ENCODE measurements around the gene FAM111B. TPM values are rescaled to one million over a fixed set of nuclear protein-coding genes. Genes with fewer than 3 reads are reported as not detected.

Gene FAM111B
- total RNA-seq, 1 donor from 2014 or later, result 13.1 TPM

DNA sequence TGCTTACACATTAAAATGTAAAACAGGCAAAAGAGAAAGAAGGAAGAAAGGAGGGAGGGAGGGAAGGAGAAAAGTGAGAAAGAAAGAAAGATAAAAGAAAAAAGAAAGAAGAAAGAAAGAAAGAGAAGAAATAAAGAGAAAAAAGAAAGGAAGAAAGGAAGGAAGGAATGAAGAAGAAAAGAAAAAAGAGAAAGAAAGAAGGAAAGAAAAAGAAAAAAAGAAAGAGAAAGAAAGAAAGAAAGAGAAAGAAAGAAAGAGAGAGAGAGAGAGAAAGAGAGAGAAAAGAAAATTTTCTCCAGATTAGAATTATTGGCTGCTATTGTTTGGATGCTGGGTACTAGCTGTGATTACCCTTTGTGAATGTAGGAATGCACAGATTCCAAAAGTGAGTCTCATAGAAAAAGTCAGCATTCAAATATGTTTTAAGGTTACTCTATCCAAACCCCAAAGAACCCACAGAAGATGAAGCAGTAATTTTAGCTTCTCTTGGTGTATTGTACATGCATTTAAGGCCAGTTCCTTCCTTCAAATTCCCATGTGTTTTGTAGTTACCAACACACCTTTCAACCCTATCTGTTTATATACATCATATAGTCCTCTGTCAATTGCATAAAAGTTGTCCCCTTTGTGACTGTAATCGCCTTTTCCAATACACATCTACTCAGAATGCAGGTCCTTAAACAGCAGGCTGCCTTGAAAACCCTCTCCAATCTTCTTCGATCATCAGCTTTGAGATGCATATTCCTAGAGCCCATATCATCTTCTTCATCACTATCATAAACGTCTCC is 34.8 kb downstream of the FAM111B start:
- peaks cover 24% of the 10 kb centered on the region for H3K27me3 ChIP-seq
- Mint-ChIP-seq H3K4me3 (peak overlapping the region; percentile 96), H3K36me3 (peaks cover 5% of the 10 kb centered on the region), H3K27me3 (ENCODE audit: insufficient read depth, low read depth) (peaks cover 5% of the 10 kb centered on the region), H3K4me1 (peaks cover 41% of the 10 kb centered on the region), H3K27ac (no peak overlapping the region), H3K9me3 (no peaks in the 10 kb centered on the region)
- H4K20me1 ChIP-seq (ENCODE audit: low read depth), result no peaks in the 10 kb centered on the region
- TF ChIP-seq, protein P1, sequence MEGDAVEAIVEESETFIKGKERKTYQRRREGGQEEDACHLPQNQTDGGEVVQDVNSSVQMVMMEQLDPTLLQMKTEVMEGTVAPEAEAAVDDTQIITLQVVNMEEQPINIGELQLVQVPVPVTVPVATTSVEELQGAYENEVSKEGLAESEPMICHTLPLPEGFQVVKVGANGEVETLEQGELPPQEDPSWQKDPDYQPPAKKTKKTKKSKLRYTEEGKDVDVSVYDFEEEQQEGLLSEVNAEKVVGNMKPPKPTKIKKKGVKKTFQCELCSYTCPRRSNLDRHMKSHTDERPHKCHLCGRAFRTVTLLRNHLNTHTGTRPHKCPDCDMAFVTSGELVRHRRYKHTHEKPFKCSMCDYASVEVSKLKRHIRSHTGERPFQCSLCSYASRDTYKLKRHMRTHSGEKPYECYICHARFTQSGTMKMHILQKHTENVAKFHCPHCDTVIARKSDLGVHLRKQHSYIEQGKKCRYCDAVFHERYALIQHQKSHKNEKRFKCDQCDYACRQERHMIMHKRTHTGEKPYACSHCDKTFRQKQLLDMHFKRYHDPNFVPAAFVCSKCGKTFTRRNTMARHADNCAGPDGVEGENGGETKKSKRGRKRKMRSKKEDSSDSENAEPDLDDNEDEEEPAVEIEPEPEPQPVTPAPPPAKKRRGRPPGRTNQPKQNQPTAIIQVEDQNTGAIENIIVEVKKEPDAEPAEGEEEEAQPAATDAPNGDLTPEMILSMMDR (IDR thresholded peaks at IDR 0.05), result no peak
- TF ChIP-seq EZH2 (IDR thresholded peaks at IDR 0.05) (no peak), EZH2phosphoT487 (IDR thresholded peaks at IDR 0.05) (no peak)
- no peak overlapping the region for H3K27ac ChIP-seq
- no peaks in the 10 kb centered on the region for H3K36me3 ChIP-seq
- no peaks in the 10 kb centered on the region for H3K9me3 ChIP-seq (ENCODE audit: low read depth)
- no peaks in the 10 kb centered on the region for H3K79me2 ChIP-seq (ENCODE audit: low read depth)
- H2AFZ ChIP-seq (replicated peaks), result peak overlapping the region; percentile 85
- H3K4me2 ChIP-seq, result peak overlapping the region; percentile 72
- no peak for DNase-seq (ENCODE audit: low spot score)
- no peak overlapping the region for H3K9ac ChIP-seq
- peaks cover 15% of the 10 kb centered on the region for H3K4me1 ChIP-seq
- peak overlapping the region; percentile 53 for H3K4me3 ChIP-seq
- H3F3A ChIP-seq (ENCODE audit: low read depth), result peaks cover 27% of the 10 kb centered on the region

DNA sequence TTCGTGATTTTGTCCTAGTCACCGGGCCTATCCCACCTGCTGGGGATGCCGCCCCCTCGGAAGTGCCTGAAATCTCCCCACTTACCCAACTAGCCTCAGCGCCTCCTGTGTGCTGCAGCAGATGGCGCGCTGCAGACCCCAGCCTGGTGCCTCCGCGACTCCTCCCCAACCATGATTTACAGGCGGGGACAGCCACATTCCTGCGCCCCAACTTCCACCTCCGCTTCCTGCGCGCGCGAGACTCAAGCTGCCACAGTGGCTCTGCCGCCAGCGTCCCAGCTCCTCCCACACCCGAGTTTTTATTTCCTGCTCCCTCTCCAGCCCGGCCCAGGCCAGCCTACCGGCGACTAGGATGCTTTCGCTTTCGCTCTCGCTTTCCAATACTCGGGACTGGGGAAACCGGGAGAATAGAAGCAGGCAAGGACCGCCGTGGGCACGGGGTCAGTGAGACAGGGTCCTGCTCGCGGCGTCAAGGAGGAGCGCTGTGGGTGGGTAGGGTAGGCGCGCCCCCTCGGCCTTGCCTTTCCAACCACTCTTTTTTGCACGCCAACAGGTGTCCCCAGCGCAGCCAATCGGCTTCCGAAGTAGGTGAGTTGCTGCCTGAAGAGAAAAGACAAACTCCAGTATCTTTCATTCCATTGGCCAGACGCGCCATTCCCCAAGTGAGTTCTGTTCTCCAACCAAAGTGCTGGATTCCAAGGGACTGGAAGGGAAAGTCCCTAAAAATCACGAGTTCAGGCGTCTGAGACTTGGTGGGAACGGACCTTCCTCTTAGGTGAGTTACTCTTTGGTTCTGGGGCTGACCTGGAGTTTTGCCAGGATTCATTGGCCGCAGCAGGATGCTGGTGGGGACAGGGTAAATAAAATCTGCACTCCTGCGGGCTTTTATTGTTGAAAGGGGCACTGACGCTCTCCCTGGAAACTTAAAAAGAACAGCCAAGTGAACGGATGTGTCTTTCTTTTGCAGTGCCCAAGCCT is 35.8 kb downstream of the FAM111B start, which contains the start of gene FAM111A:
Gene FAM111A (plus strand): TSS at position 327 of the 978 bp plus-strand sequence. CDS start 6,017 bp downstream, outside the sequence.
- no peaks in the 10 kb centered on the region for H3K36me3 ChIP-seq
- peaks cover 24% of the 10 kb centered on the region for H3K27me3 ChIP-seq
- peak within 1 kb of the TSS; percentile 72 for H3K4me2 ChIP-seq
- peak within 1 kb of the TSS; percentile 53 for H3K4me3 ChIP-seq
- peak within 1 kb of the TSS; percentile 86 for H3K27ac Mint-ChIP-seq
- H3K9me3 ChIP-seq (ENCODE audit: low read depth), result no peaks in the 10 kb centered on the region
- no peaks in the 10 kb centered on the region for H4K20me1 ChIP-seq (ENCODE audit: low read depth)
- peak; percentile 84 for DNase-seq (ENCODE audit: low spot score)
- TF ChIP-seq, protein P1 (IDR thresholded peaks at IDR 0.05), result peak; percentile 53
- TF ChIP-seq EZH2phosphoT487 (IDR thresholded peaks at IDR 0.05), result no peak
- H3K4me3 Mint-ChIP-seq, result peak within 1 kb of the TSS; percentile 96
- no peak within 1 kb of the TSS for H3K27ac ChIP-seq
- H3K4me1 Mint-ChIP-seq, result peaks cover 38% of the 10 kb centered on the region
- H3K4me1 ChIP-seq, result peaks cover 15% of the 10 kb centered on the region
- H3F3A ChIP-seq (ENCODE audit: low read depth), result peaks cover 27% of the 10 kb centered on the region
- H3K9me3 Mint-ChIP-seq, result no peaks in the 10 kb centered on the region
- H3K36me3 Mint-ChIP-seq, result peaks cover 4% of the 10 kb centered on the region
- no peaks in the 10 kb centered on the region for H3K79me2 ChIP-seq (ENCODE audit: low read depth)
- peak within 1 kb of the TSS; percentile 85 for H2AFZ ChIP-seq (replicated peaks)
- H3K27me3 Mint-ChIP-seq (ENCODE audit: insufficient read depth, low read depth), result peaks cover 2% of the 10 kb centered on the region
- H3K9ac ChIP-seq, result no peak within 1 kb of the TSS

DNA sequence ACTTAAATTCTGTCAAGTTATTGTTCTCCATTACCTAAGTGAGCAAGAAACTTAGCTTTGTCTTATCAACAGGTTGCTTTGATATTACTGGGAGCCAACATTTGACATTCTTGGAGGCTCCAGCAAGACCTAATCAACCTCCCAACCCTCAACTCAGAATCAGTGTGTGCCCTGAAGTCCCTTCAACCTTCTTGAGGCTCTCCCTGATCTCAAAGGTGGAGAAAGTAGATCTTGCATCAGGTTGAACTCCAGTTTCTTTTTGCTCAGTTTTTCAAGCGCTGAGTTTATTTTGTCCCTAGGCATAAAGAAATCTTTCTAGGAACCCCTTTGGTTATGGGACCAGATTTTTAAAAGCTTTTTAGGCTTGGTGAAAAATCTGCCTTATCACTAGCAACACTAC is 37.1 kb downstream of the FAM111B start:
- Histone ChIP-seq H2AFZ (replicated peaks) (peak overlapping the region; percentile 78), H3K36me3 (no peaks in the 10 kb centered on the region), H3K27ac (no peak overlapping the region), H3K79me2 (ENCODE audit: low read depth) (no peaks in the 10 kb centered on the region), H3K4me1 (peaks cover 15% of the 10 kb centered on the region), H3F3A (ENCODE audit: low read depth) (peaks cover 27% of the 10 kb centered on the region), H4K20me1 (ENCODE audit: low read depth) (no peaks in the 10 kb centered on the region), H3K4me3 (peak overlapping the region; percentile 44), H3K27me3 (peaks cover 24% of the 10 kb centered on the region), H3K4me2 (peak overlapping the region; percentile 76), H3K9me3 (ENCODE audit: low read depth) (no peaks in the 10 kb centered on the region), H3K9ac (no peak overlapping the region)
- DNase-seq (ENCODE audit: low spot score), result no peak
- peaks cover 2% of the 10 kb centered on the region for H3K27me3 Mint-ChIP-seq (ENCODE audit: insufficient read depth, low read depth)
- no peak overlapping the region for H3K27ac Mint-ChIP-seq
- peak overlapping the region; percentile 96 for H3K4me3 Mint-ChIP-seq
- peaks cover 30% of the 10 kb centered on the region for H3K4me1 Mint-ChIP-seq
- no peaks in the 10 kb centered on the region for H3K9me3 Mint-ChIP-seq
- TF ChIP-seq EZH2 (IDR thresholded peaks at IDR 0.05), result no peak
- no peak for TF ChIP-seq EZH2phosphoT487 (IDR thresholded peaks at IDR 0.05)
- TF ChIP-seq, protein P1 (IDR thresholded peaks at IDR 0.05), result no peak
- peaks cover 7% of the 10 kb centered on the region for H3K36me3 Mint-ChIP-seq
